Stimulated activated CD4-positive, alpha-beta T cell treated with anti-CD3 and anti-CD28 coated beads, TNF-alpha, amount 100 ng/mL, for 48 hours (primary cell): Measurements from ENCODE around the gene OR13C5.

Experiments
- DNase-seq, 3 donors: peaks; one replicate each; pipeline ENCODE4 v3.0.0-alpha.2; 2020; ENCODE audit warnings: low read depth in 3 of 3

OR13C5 gene

DNA sequence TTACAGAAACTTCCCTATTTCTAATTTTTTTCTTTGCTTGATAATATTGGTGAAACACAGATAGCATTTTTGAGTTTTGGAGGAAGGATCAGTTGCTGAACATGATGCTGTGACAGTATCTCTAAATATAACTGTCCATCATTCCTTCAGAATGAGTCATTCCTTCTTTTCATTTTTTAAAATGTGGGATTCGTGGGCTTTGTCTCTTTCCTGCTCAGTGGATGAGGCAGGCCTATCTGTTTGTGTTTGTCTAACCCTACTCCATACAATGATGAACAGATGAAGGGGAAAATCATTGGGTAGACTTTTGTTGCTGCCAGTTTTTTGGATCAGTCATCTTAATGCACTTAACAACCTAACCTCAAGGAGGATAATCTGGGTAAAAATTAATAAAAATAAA lies 46.0 kb downstream of the OR13C5 start:
- DNase-seq, result no peak
